GM10266 (cell line): ENCODE data around the gene ABCC1.

ENCODE experiments used
- DNase-seq: peaks from one replicate; pipeline ENCODE4 v3.0.0; 2012; ENCODE audit errors: extremely low spot score
- CTCF ChIP-seq: IDR thresholded peaks from 2 replicates; pipeline ENCODE4 v1.5.1; 2012; ENCODE audit warnings: mild to moderate bottlenecking, low read depth; ENCODE audit not compliant: control insufficient read depth, insufficient read depth; ENCODE audit errors: missing control alignments

Gene ABCC1

GRCh38 chr16:16083421-16084156 is 134.2 kb downstream of the ABCC1 start:
- TF ChIP-seq CTCF, result no peak
- no peak for DNase-seq

- DNase-seq, result no peak
- no peak for TF ChIP-seq CTCF
Observed at GRCh38 chr16:16084874-16085273, 135.5 kb downstream of the ABCC1 start.

GRCh38 chr16:16086653-16087446 is 137.4 kb downstream of the ABCC1 start:
- TF ChIP-seq CTCF, result no peak
- no peak for DNase-seq

GRCh38 chr16:16090238-16090637 is 140.8 kb downstream of the ABCC1 start:
- no peak for TF ChIP-seq CTCF
- DNase-seq, result no peak

GRCh38 chr16:16092925-16093627 is 143.7 kb downstream of the ABCC1 start:
- no peak for TF ChIP-seq CTCF
- DNase-seq, result no peak

- TF ChIP-seq CTCF, result no peak
- no peak for DNase-seq
Observed at GRCh38 chr16:16093628-16094332, 144.4 kb downstream of the ABCC1 start.

- DNase-seq, result no peak
- TF ChIP-seq CTCF, result no peak
Observed at GRCh38 chr16:16095646-16096045, 146.2 kb downstream of the ABCC1 start.
